ENCODE results near the gene TMEM245. TPM values are rescaled to one million over a fixed set of nuclear protein-coding genes. Genes with fewer than 3 reads are reported as not detected.
A peak's percentile ranks its signal among the peaks of the same experiment; 100 is the strongest.

Gene TMEM245
- total and polyA plus RNA-seq, 2 donors (not counting 3 experiments of a cell fraction or from before 2014, with no cell fraction given), result 44.2 to 48.0 TPM

- peaks cover 6% of the 10 kb centered on the region for H3K4me1 ChIP-seq (ENCODE audit: control insufficient read depth, extremely low read depth, insufficient read depth, low read length)
- H3K9me3 ChIP-seq (replicated peaks; ENCODE audit: control insufficient read depth, insufficient read depth, low read length), result no peaks in the 10 kb centered on the region
- intact Hi-C loops (cut with micrococcal nuclease) (no loop called here), dilution Hi-C loops (cut with MboI; ENCODE audit: extremely low pct_ligation_motif_present, low sequenced_read_pairs) (no loop called here)
- peaks cover 0 to 5% of the 10 kb centered on the region in 2 experiments for H3K36me3 ChIP-seq (ENCODE audit: control insufficient read depth in 2 of 2, extremely low read depth in 1 of 2, insufficient read depth in 2 of 2, low read length in 2 of 2)
- ChIA-PET CTCF (interaction anchor here (1.5 kb wide), 1 partner anchor 10 kb away, joined by 6 read pairs; no protein-coding TSS in a partner anchor), POLR2A (no interaction called here)
- DNase-seq (ENCODE audit: low read depth, low spot score), result no peak
- no peak overlapping the region for H2AFZ ChIP-seq (ENCODE audit: low read depth, low read length)
- no TSS peak for BruUV-seq (replicated peaks)
- no peaks in the 10 kb centered on the region for H3K27me3 ChIP-seq (ENCODE audit: control insufficient read depth in 2 of 2, insufficient read depth in 2 of 2, low read length in 2 of 2)
- no peak overlapping the region for H3K9ac ChIP-seq (replicated peaks; ENCODE audit: extremely low read depth, insufficient read depth, low read length)
- H3K4me2 ChIP-seq (ENCODE audit: insufficient read depth, low read length), result no peak overlapping the region
- H3K79me2 ChIP-seq (ENCODE audit: control insufficient read depth, insufficient read depth, low read length), result peaks cover 2% of the 10 kb centered on the region
- no peaks in the 10 kb centered on the region for H4K20me1 ChIP-seq (replicated peaks; ENCODE audit: control insufficient read depth, extremely low read depth, insufficient read depth, low read length)
- no peak overlapping the region for H3K4me3 ChIP-seq (replicated peaks in 1 of 3; ENCODE audit: insufficient read depth in 1 of 3, low read depth in 1 of 3, low read length in 3 of 3)
- no peak overlapping the region for H3K27ac ChIP-seq (ENCODE audit: insufficient read depth, low read depth, low read length)
- no peak for TF ChIP-seq FOS (IDR thresholded peaks at IDR 0.05; ENCODE audit: borderline replicate concordance, insufficient read depth, low read length)
- no peaks in the 10 kb centered on the region for H3K9me1 ChIP-seq (replicated peaks; ENCODE audit: control insufficient read depth, extremely low read depth, insufficient read depth, low read length)
- no peak for FAIRE-seq
Observed at GRCh38 chr9:109028457-109028856, 91.3 kb downstream of the TMEM245 start.

- H3K27ac ChIP-seq (ENCODE audit: insufficient read depth, low read depth, low read length), result no peak overlapping the region
- H3K4me3 ChIP-seq (replicated peaks in 1 of 3; ENCODE audit: insufficient read depth in 1 of 3, low read depth in 1 of 3, low read length in 3 of 3), result no peak overlapping the region
- ChIA-PET POLR2A (no interaction called here), CTCF (no interaction called here)
- no peaks in the 10 kb centered on the region for H3K9me3 ChIP-seq (replicated peaks; ENCODE audit: control insufficient read depth, insufficient read depth, low read length)
- H3K79me2 ChIP-seq (ENCODE audit: control insufficient read depth, insufficient read depth, low read length), result peaks cover 2% of the 10 kb centered on the region
- H3K9ac ChIP-seq (replicated peaks; ENCODE audit: extremely low read depth, insufficient read depth, low read length), result no peak overlapping the region
- peak; percentile 35 for FAIRE-seq
- no TSS peak for BruUV-seq (replicated peaks)
- dilution Hi-C loops (cut with MboI; ENCODE audit: extremely low pct_ligation_motif_present, low sequenced_read_pairs), result no loop called here
- no peak overlapping the region for H3K4me2 ChIP-seq (ENCODE audit: insufficient read depth, low read length)
- H3K36me3 ChIP-seq (ENCODE audit: control insufficient read depth in 2 of 2, extremely low read depth in 1 of 2, insufficient read depth in 2 of 2, low read length in 2 of 2), result peaks cover 0 to under 1% of the 10 kb centered on the region in 2 experiments
- intact Hi-C loops (cut with micrococcal nuclease), result no loop called here
- H3K9me1 ChIP-seq (replicated peaks; ENCODE audit: control insufficient read depth, extremely low read depth, insufficient read depth, low read length), result no peaks in the 10 kb centered on the region
- no peak overlapping the region for H2AFZ ChIP-seq (ENCODE audit: low read depth, low read length)
- DNase-seq (ENCODE audit: low read depth, low spot score), result peak; percentile 51
- TF ChIP-seq JUN (IDR thresholded peaks at IDR 0.05; ENCODE audit: borderline replicate concordance, insufficient read depth, insufficient read length, low read depth), result no peak
- TF ChIP-seq CTCF (IDR thresholded peaks at IDR 0.05; ENCODE audit: extremely low read depth in 1 of 2, insufficient read depth in 1 of 2, low read depth in 1 of 2, low read length in 2 of 2), result no peak
- TF ChIP-seq POLR2A (IDR thresholded peaks at IDR 0.05; ENCODE audit: low read depth, low read length), result no peak
- H3K4me1 ChIP-seq (ENCODE audit: control insufficient read depth, extremely low read depth, insufficient read depth, low read length), result peaks cover 6% of the 10 kb centered on the region
- no peaks in the 10 kb centered on the region for H4K20me1 ChIP-seq (replicated peaks; ENCODE audit: control insufficient read depth, extremely low read depth, insufficient read depth, low read length)
- H3K27me3 ChIP-seq (ENCODE audit: control insufficient read depth in 2 of 2, insufficient read depth in 2 of 2, low read length in 2 of 2), result no peaks in the 10 kb centered on the region
Observed at GRCh38 chr9:109027176-109027575, 92.6 kb downstream of the TMEM245 start.
